Measurements from ENCODE around the gene ANKRD17. TPM values are rescaled to one million over a fixed set of nuclear protein-coding genes. Genes with fewer than 3 reads are reported as not detected.
"Not testable (repeated sequence)": the region's sequence is repeated elsewhere in the genome, so short reads cannot be mapped to it uniquely, and the experiment has no call there.

Gene ANKRD17
- total and polyA plus RNA-seq, 2 of the 4 experiments (the other 2 are of a cell fraction) = 28.5 to 75.3 TPM

DNA sequence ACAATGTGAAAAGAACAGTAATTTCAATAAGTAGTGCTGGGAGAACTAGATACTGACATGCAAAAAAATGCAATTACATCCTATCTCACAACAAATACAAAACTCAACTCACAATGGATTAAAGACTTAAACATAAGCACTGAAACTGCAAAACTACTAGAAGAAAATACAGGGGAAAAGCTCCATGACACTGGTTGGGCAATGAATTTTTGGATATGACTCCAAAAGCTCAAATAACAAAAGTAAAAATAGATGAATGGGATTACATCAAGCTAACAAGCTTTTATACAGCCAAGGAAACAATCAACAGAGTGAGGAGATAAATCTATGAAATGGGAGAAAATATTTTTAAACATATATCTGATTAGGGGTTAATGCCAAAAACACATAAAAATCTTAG, 53.1 kb downstream of the ANKRD17 start:
- H2BK15ac ChIP-seq (ENCODE audit: low read depth, low read length) = no peak overlapping the region
- no peak overlapping the region for H2AK9ac ChIP-seq (replicated peaks; ENCODE audit: low read depth, low read length, poor library complexity)
- no TSS peak for BruUV-seq (replicated peaks)
- H3K18ac ChIP-seq (ENCODE audit: low read depth, low read length) = no peak overlapping the region
- no peak overlapping the region for H4K91ac ChIP-seq (ENCODE audit: insufficient read depth, low read depth, low read length)
- peaks cover 46% of the 10 kb centered on the region for H4K20me1 ChIP-seq (ENCODE audit: insufficient read depth, low read length)
- no peak overlapping the region for H3K4me2 ChIP-seq (ENCODE audit: low read depth, low read length)
- no peak overlapping the region for H3K56ac ChIP-seq (ENCODE audit: extremely low read depth, insufficient read depth, low read length)
- H2BK5ac ChIP-seq (ENCODE audit: low read depth, low read length, poor library complexity, severe bottlenecking) = no peak overlapping the region
- no peak overlapping the region for H3K9ac ChIP-seq (ENCODE audit: low read depth, low read length)
- no peak overlapping the region for H4K5ac ChIP-seq (ENCODE audit: low read depth, low read length)
- no peak overlapping the region for H2AFZ ChIP-seq (replicated peaks; ENCODE audit: low read length, poor library complexity)
- TF ChIP-seq POLR2A (IDR thresholded peaks at IDR 0.05; ENCODE audit: low read depth, low read length) = no peak
- TF ChIP-seq RCOR1 (IDR thresholded peaks at IDR 0.05; ENCODE audit: insufficient replicate concordance, low read length) = no peak
- TF ChIP-seq NFE2L2 (IDR thresholded peaks at IDR 0.05; ENCODE audit: low read depth, low read length) = no peak
- no peak for TF ChIP-seq FOS (IDR thresholded peaks at IDR 0.05; ENCODE audit: low read depth, low read length)
- TF ChIP-seq, protein P1, sequence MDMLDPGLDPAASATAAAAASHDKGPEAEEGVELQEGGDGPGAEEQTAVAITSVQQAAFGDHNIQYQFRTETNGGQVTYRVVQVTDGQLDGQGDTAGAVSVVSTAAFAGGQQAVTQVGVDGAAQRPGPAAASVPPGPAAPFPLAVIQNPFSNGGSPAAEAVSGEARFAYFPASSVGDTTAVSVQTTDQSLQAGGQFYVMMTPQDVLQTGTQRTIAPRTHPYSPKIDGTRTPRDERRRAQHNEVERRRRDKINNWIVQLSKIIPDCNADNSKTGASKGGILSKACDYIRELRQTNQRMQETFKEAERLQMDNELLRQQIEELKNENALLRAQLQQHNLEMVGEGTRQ (IDR thresholded peaks at IDR 0.05; ENCODE audit: low read depth, low read length) = no peak
- TF ChIP-seq RAD21 (IDR thresholded peaks at IDR 0.05; ENCODE audit: low read length) = no peak
- H3K9me3 ChIP-seq (ENCODE audit: control insufficient read depth, insufficient read depth, low read length) = peaks cover 5% of the 10 kb centered on the region; the same call in 1 of the 2 replicates
- H2AK5ac ChIP-seq (ENCODE audit: low read depth, low read length) = no peak overlapping the region
- no peak overlapping the region for H2BK120ac ChIP-seq (ENCODE audit: low read depth, low read length)
- no peak overlapping the region for H3K4me3 ChIP-seq (ENCODE audit: insufficient read depth, low read depth, low read length)
- H2BK20ac ChIP-seq (ENCODE audit: low read depth, low read length) = no peak overlapping the region
- no peaks in the 10 kb centered on the region for H3K27me3 ChIP-seq (ENCODE audit: control insufficient read depth, insufficient read depth, low read length)
- dilution Hi-C loops (cut with HindIII; ENCODE audit: low sequenced_read_pairs, unreplicated experiment) (no loop called here), in situ Hi-C loops (cut with MboI; ENCODE audit: low sequenced_read_pairs) (no loop called here), intact Hi-C loops (cut with micrococcal nuclease) (no loop called here)
- no peaks in the 10 kb centered on the region for H3K36me3 ChIP-seq (ENCODE audit: control insufficient read depth, insufficient read depth, low read length)
- CTCF ChIA-PET = interaction anchor here (0.6 to 0.9 kb wide), 2 partner anchors 14 to 636 kb away, joined by 3 read pairs; no protein-coding TSS in a partner anchor
- no peak overlapping the region for H3K23ac ChIP-seq (ENCODE audit: low read depth, low read length)
- POLR2A ChIA-PET (ENCODE audit: unreplicated experiment) = no interaction called here
- H3K79me1 ChIP-seq (ENCODE audit: low read depth in 1 of 2, low read length in 2 of 2) = peaks cover 19 to 40% of the 10 kb centered on the region in 2 experiments
- no peak overlapping the region for H3K4ac ChIP-seq (ENCODE audit: low read depth, low read length)
- H3K4me1 ChIP-seq (ENCODE audit: control insufficient read depth, insufficient read depth, low read length) = peaks cover 4% of the 10 kb centered on the region; the same call in 1 of the 2 replicates
- DNase-seq (no peak), ATAC-seq (ENCODE audit: low read depth) (no peak)
- no peaks in the 10 kb centered on the region for H3K9me1 ChIP-seq (ENCODE audit: insufficient read depth, low read length)
- no peak overlapping the region for H4K8ac ChIP-seq (ENCODE audit: low read depth in 2 of 2, low read length in 2 of 2)
- no peak overlapping the region for H3K27ac ChIP-seq (ENCODE audit: insufficient read depth, low read length)
- H3K14ac ChIP-seq (replicated peaks; ENCODE audit: low read depth, low read length) = no peak overlapping the region

DNA sequence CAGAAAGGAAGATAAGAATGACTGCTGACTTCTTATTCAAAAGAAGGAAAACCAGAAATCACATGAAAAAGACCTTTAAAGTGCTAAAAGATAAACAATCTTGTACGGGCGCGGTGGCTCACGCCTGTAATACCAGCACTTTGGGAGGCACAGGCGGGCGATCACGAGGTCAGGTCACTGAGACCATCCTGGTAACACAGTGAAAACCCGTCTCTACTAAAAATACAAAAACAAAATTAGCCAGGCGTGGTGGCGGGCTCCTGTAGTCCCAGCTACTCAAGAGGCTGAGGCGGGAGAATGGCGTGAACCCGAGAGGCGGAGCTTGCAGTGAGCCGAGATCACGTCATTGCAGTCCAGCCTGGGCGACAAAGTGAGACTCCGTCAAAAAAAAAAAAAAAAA, 54.6 kb downstream of the ANKRD17 start:
- POLR2A ChIA-PET (ENCODE audit: unreplicated experiment) = not testable (repeated sequence)
- WGBS, 2 experiments (ENCODE audit: extremely low coverage in 2 of 2, insufficient read length in 1 of 2) = 100% methylated on average over 2 of the region's 18 CpGs; no CpG with 5 or more reads in 1 of the 2 experiments

More for the DNA sequence above, 54.6 kb downstream of the ANKRD17 start:
- ATAC-seq (ENCODE audit: low read depth); H3K36me3 ChIP-seq (ENCODE audit: control insufficient read depth, insufficient read depth, low read length); H3K14ac ChIP-seq (replicated peaks; ENCODE audit: low read depth, low read length); dilution Hi-C loops (cut with HindIII; ENCODE audit: low sequenced_read_pairs, unreplicated experiment); H2AK9ac ChIP-seq (replicated peaks; ENCODE audit: low read depth, low read length, poor library complexity); H3K9ac ChIP-seq (ENCODE audit: low read depth, low read length); CTCF ChIA-PET; H3K27ac ChIP-seq (ENCODE audit: insufficient read depth, low read length); H2BK120ac ChIP-seq (ENCODE audit: low read depth, low read length); H3K4me1 ChIP-seq (ENCODE audit: control insufficient read depth, insufficient read depth, low read length); H3K4me3 ChIP-seq (ENCODE audit: insufficient read depth, low read depth, low read length); H4K91ac ChIP-seq (ENCODE audit: insufficient read depth, low read depth, low read length); H3K56ac ChIP-seq (ENCODE audit: extremely low read depth, insufficient read depth, low read length); H3K4ac ChIP-seq (ENCODE audit: low read depth, low read length); H3K18ac ChIP-seq (ENCODE audit: low read depth, low read length); H2BK20ac ChIP-seq (ENCODE audit: low read depth, low read length); H3K9me1 ChIP-seq (ENCODE audit: insufficient read depth, low read length); H2BK15ac ChIP-seq (ENCODE audit: low read depth, low read length); H3K4me2 ChIP-seq (ENCODE audit: low read depth, low read length); H4K5ac ChIP-seq (ENCODE audit: low read depth, low read length); H2BK5ac ChIP-seq (ENCODE audit: low read depth, low read length, poor library complexity, severe bottlenecking); H2AK5ac ChIP-seq (ENCODE audit: low read depth, low read length); DNase-seq; H4K8ac ChIP-seq (ENCODE audit: low read depth in 2 of 2, low read length in 2 of 2); BruUV-seq (replicated peaks); H3K27me3 ChIP-seq (ENCODE audit: control insufficient read depth, insufficient read depth, low read length); in situ Hi-C loops (cut with MboI; ENCODE audit: low sequenced_read_pairs); H2AFZ ChIP-seq (replicated peaks; ENCODE audit: low read length, poor library complexity); H3K9me3 ChIP-seq (ENCODE audit: control insufficient read depth, insufficient read depth, low read length); H3K23ac ChIP-seq (ENCODE audit: low read depth, low read length): not testable (repeated sequence)
- intact Hi-C loops (cut with micrococcal nuclease) = loop anchor here (5.0 kb wide), 1 partner anchor 38 kb away; no protein-coding TSS in a partner anchor
- Histone ChIP-seq H3K79me1 (ENCODE audit: low read depth in 1 of 2, low read length in 2 of 2) (peaks cover 22 to 46% of the 10 kb centered on the region in 2 experiments), H4K20me1 (ENCODE audit: insufficient read depth, low read length) (peaks cover 46% of the 10 kb centered on the region)

All from IMR-90 (cell line).